ENCODE results near the gene OBSCN. TPM values are rescaled to one million over a fixed set of nuclear protein-coding genes. Genes with fewer than 3 reads are reported as not detected.

Gene OBSCN
- total and polyA plus RNA-seq, 2 of the 13 experiments (the other 11 are each of a cell fraction or from before 2014, with no cell fraction given), result 0.20 TPM

DNA sequence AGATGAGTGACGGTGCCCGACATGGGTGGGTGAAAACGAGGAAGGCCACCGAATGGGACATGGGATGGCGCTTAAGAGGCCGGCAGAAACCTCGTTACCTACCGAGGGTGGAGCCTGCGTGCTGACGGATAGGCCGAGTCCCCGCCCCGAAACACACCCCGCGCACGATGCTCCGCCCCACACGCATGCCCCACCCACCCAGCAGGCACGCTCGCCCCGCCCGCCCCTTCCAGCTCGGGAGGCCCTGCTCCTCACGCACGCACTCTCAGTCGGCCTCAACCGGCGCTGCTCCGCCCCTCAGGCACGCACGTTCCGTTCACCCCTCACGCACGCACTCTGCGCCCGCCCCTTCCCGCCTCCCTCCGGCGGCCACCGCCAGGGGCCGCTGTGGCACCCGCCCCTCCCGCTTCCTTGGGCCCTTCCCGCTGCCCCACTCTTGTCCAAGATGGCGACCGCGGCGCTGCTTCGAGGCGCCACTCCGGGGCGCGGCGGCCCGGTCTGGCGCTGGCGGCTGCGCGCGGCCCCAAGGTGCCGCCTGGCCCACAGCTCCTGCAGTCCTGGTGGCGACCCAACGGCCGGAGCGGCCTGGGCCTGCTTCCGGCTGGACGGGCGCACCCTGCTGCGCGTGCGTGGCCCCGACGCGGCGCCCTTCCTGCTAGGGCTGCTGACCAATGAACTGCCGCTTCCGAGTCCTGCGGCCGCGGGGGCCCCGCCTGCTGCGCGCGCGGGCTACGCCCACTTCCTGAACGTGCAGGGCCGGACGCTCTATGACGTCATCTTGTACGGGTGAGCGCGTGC is 42.3 kb upstream of the OBSCN start, which contains the start of gene IBA57 (continued):
- TF ChIP-seq, protein P1, sequence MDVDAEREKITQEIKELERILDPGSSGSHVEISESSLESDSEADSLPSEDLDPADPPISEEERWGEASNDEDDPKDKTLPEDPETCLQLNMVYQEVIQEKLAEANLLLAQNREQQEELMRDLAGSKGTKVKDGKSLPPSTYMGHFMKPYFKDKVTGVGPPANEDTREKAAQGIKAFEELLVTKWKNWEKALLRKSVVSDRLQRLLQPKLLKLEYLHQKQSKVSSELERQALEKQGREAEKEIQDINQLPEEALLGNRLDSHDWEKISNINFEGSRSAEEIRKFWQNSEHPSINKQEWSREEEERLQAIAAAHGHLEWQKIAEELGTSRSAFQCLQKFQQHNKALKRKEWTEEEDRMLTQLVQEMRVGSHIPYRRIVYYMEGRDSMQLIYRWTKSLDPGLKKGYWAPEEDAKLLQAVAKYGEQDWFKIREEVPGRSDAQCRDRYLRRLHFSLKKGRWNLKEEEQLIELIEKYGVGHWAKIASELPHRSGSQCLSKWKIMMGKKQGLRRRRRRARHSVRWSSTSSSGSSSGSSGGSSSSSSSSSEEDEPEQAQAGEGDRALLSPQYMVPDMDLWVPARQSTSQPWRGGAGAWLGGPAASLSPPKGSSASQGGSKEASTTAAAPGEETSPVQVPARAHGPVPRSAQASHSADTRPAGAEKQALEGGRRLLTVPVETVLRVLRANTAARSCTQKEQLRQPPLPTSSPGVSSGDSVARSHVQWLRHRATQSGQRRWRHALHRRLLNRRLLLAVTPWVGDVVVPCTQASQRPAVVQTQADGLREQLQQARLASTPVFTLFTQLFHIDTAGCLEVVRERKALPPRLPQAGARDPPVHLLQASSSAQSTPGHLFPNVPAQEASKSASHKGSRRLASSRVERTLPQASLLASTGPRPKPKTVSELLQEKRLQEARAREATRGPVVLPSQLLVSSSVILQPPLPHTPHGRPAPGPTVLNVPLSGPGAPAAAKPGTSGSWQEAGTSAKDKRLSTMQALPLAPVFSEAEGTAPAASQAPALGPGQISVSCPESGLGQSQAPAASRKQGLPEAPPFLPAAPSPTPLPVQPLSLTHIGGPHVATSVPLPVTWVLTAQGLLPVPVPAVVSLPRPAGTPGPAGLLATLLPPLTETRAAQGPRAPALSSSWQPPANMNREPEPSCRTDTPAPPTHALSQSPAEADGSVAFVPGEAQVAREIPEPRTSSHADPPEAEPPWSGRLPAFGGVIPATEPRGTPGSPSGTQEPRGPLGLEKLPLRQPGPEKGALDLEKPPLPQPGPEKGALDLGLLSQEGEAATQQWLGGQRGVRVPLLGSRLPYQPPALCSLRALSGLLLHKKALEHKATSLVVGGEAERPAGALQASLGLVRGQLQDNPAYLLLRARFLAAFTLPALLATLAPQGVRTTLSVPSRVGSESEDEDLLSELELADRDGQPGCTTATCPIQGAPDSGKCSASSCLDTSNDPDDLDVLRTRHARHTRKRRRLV (CRISPR knock-in tag; IDR thresholded peaks at IDR 0.05), result no peak
- TF ChIP-seq, protein P2, sequence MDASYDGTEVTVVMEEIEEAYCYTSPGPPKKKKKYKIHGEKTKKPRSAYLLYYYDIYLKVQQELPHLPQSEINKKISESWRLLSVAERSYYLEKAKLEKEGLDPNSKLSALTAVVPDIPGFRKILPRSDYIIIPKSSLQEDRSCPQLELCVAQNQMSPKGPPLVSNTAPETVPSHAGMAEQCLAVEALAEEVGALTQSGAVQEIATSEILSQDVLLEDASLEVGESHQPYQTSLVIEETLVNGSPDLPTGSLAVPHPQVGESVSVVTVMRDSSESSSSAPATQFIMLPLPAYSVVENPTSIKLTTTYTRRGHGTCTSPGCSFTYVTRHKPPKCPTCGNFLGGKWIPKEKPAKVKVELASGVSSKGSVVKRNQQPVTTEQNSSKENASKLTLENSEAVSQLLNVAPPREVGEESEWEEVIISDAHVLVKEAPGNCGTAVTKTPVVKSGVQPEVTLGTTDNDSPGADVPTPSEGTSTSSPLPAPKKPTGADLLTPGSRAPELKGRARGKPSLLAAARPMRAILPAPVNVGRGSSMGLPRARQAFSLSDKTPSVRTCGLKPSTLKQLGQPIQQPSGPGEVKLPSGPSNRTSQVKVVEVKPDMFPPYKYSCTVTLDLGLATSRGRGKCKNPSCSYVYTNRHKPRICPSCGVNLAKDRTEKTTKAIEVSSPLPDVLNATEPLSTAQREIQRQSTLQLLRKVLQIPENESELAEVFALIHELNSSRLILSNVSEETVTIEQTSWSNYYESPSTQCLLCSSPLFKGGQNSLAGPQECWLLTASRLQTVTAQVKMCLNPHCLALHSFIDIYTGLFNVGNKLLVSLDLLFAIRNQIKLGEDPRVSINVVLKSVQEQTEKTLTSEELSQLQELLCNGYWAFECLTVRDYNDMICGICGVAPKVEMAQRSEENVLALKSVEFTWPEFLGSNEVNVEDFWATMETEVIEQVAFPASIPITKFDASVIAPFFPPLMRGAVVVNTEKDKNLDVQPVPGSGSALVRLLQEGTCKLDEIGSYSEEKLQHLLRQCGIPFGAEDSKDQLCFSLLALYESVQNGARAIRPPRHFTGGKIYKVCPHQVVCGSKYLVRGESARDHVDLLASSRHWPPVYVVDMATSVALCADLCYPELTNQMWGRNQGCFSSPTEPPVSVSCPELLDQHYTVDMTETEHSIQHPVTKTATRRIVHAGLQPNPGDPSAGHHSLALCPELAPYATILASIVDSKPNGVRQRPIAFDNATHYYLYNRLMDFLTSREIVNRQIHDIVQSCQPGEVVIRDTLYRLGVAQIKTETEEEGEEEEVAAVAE (CRISPR knock-in tag; IDR thresholded peaks at IDR 0.05; ENCODE audit: borderline replicate concordance), result no peak
- TF ChIP-seq KLF16 (CRISPR knock-in tag; IDR thresholded peaks at IDR 0.05), result peak in 1 of 2 experiments; percentile 52; a peak in 1 of 4 replicates
- no peak for TF ChIP-seq NONO (IDR thresholded peaks at IDR 0.05)
- TF ChIP-seq NONO (CRISPR knock-in tag; conservative IDR thresholded peaks at IDR 0.05), result peak; percentile 76; the same call in 1 of the 2 replicates
- no peak for TF ChIP-seq ZNF350 (CRISPR knock-in tag; IDR thresholded peaks at IDR 0.05; ENCODE audit: borderline replicate concordance, low read depth)
- 0 out of 2 replicates have a peak, but pooled peaks have one; percentile 11 for TF ChIP-seq GTF2F1 (IDR thresholded peaks at IDR 0.05; ENCODE audit: low read length)
- TF ChIP-seq, protein P3, sequence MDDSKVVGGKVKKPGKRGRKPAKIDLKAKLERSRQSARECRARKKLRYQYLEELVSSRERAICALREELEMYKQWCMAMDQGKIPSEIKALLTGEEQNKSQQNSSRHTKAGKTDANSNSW (CRISPR knock-in tag; IDR thresholded peaks at IDR 0.05; ENCODE audit: borderline replicate concordance), result no peak
- TF ChIP-seq DMAP1 (CRISPR knock-in tag; IDR thresholded peaks at IDR 0.05), result 0 out of 2 replicates have a peak, but pooled peaks have one; percentile 57
- no peak for TF ChIP-seq RAD51 (IDR thresholded peaks at IDR 0.05; ENCODE audit: borderline replicate concordance)
- TF ChIP-seq ZNF800 (CRISPR knock-in tag; IDR thresholded peaks at IDR 0.05), result no peak
- TF ChIP-seq ETS1 (CRISPR knock-in tag; IDR thresholded peaks at IDR 0.05), result no peak
- 0 out of 2 replicates have a peak, but pooled peaks have one; percentile 11 for TF ChIP-seq MXD4 (CRISPR knock-in tag; IDR thresholded peaks at IDR 0.05)
- TF ChIP-seq ZMAT3 (CRISPR knock-in tag; conservative IDR thresholded peaks at IDR 0.05), result 0 out of 2 replicates have a peak, but pooled peaks have one; percentile 38
- no peak for TF ChIP-seq HDAC6 (IDR thresholded peaks at IDR 0.05; ENCODE audit: low read depth, low read length)
- TF ChIP-seq ELF3 (CRISPR knock-in tag; IDR thresholded peaks at IDR 0.05), result peak; percentile 77
